Measurements from ENCODE around the gene DCAF17.

DNA sequence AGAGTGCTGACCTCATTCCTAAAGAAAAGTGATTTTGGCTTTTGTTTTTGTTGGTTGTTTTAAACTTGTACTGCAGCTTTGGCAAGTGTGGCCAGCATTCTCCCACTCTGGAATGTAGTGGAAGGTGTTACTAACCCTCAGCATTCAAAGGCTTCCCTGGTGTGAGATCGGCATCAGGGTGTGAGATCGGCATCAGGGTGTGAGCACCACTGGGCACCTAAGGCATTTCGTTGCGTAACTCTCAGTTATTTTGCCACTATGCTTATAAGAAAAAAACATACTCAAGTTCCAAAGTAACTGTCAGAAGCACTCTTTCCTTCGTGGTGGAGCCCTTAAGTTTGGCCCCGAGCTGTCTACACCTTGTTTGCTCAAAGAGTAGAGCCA is 90.0 kb downstream of the DCAF17 start:
- TF ChIP-seq, protein P1, sequence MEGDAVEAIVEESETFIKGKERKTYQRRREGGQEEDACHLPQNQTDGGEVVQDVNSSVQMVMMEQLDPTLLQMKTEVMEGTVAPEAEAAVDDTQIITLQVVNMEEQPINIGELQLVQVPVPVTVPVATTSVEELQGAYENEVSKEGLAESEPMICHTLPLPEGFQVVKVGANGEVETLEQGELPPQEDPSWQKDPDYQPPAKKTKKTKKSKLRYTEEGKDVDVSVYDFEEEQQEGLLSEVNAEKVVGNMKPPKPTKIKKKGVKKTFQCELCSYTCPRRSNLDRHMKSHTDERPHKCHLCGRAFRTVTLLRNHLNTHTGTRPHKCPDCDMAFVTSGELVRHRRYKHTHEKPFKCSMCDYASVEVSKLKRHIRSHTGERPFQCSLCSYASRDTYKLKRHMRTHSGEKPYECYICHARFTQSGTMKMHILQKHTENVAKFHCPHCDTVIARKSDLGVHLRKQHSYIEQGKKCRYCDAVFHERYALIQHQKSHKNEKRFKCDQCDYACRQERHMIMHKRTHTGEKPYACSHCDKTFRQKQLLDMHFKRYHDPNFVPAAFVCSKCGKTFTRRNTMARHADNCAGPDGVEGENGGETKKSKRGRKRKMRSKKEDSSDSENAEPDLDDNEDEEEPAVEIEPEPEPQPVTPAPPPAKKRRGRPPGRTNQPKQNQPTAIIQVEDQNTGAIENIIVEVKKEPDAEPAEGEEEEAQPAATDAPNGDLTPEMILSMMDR (IDR thresholded peaks at IDR 0.05): no peak
- no peak for TF ChIP-seq POLR2A (IDR thresholded peaks at IDR 0.05)

All from uterus (tissue), 2 donors.